ENCODE measurements around the gene EPM2AIP1. TPM values are rescaled to one million over a fixed set of nuclear protein-coding genes. Genes with fewer than 3 reads are reported as not detected.
"Not testable (repeated sequence)": the region's sequence is repeated elsewhere in the genome, so short reads cannot be mapped to it uniquely, and the experiment has no call there.

EPM2AIP1 gene
- total RNA-seq, 6 experiments from 2014 or later = 12.7 to 16.3 (median 14.3) TPM

DNA sequence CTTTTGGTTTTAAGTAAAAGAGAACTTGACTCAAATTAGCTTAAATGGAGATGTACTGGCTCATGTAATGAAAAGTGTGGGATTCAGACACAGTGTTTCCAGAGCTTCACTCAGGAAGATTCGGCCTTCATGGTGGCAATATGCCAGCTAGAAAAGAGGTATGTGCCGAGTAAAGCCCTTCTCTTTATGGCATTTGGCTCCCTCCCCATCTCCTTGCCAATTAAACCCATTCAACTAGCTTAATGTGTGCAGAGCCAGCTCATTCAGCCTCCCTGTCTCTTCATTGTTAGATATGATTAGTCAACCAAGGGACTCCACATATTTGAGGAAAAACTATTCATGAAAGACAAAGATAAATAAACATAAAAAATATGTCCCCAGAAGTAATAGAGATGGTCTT lies 33.1 kb downstream of the EPM2AIP1 start:
- Mint-ChIP-seq H3K27me3 (ENCODE audit: insufficient read depth) (peaks cover 8% of the 10 kb centered on the region), H3K4me3 (no peak overlapping the region), H3K4me1 (ENCODE audit: low read depth) (peaks cover 22% of the 10 kb centered on the region), H3K9me3 (no peaks in the 10 kb centered on the region), H3K27ac (no peak overlapping the region), H3K36me3 (ENCODE audit: low read depth) (no peaks in the 10 kb centered on the region)
- no peak for TF ChIP-seq CTCF (IDR thresholded peaks at IDR 0.05)
- DNase-seq = peak; percentile 19

GRCh38 chr3:36957862-36958686 lies 34.9 kb downstream of the EPM2AIP1 start:
- TF ChIP-seq CTCF (IDR thresholded peaks at IDR 0.05) = no peak
- H3K27me3 Mint-ChIP-seq (ENCODE audit: insufficient read depth) = peaks cover 13% of the 10 kb centered on the region
- no peaks in the 10 kb centered on the region for H3K36me3 Mint-ChIP-seq (ENCODE audit: low read depth)
- H3K4me3 Mint-ChIP-seq = no peak overlapping the region
- peaks cover 22% of the 10 kb centered on the region for H3K4me1 Mint-ChIP-seq (ENCODE audit: low read depth)
- peak; percentile 41 for DNase-seq
- H3K27ac Mint-ChIP-seq = peak overlapping the region; percentile 2; the same call in 1 of the 2 replicates
- H3K9me3 Mint-ChIP-seq = no peaks in the 10 kb centered on the region

DNA sequence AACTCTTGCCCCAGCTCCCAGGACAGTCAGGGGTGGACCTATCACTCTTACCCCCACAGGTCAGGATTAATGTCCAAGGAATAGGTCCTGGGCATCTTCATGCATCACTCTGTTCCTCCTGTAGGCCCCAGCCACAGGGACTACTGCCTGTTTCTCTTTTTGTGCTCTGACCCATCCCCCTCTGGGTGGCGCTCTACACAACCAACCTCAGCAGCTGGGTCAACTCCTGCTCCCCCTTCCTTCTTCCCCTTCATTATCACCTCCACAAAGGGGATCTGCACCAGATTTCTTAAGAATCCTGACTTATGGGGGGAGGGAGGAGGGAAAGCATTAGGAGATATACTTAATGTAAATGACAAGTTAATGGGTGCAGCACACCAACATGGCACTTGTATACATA lies 35.9 kb downstream of the EPM2AIP1 start:
- no peaks in the 10 kb centered on the region for H3K9me3 Mint-ChIP-seq
- H3K27me3 Mint-ChIP-seq (ENCODE audit: insufficient read depth) = peaks cover 17% of the 10 kb centered on the region
- peaks cover 22% of the 10 kb centered on the region for H3K4me1 Mint-ChIP-seq (ENCODE audit: low read depth)
- H3K36me3 Mint-ChIP-seq (ENCODE audit: low read depth) = no peaks in the 10 kb centered on the region
- no peak for DNase-seq
- peak; percentile 29; the same call in 1 of the 2 replicates for TF ChIP-seq CTCF (IDR thresholded peaks at IDR 0.05)
- H3K4me3 Mint-ChIP-seq = no peak overlapping the region
- H3K27ac Mint-ChIP-seq = no peak overlapping the region

DNA sequence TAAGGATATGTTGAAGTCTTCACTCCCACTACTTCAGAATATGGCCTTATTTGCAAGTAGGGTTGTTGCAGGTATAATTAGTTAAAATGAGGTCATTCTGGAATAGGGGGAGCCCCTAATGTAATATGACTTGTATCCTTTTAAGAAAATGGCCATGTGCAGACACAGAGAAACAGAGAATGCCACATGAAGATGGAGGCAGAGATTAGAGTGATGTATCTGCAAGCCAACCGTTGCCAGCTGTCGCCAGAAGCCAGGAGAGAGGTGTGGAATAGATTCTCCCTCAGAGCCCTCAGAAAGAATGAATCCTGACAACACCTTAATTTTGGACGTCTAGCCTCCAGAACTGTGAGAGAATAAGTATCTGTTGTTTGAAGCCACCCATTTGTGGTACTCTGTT lies 36.8 kb downstream of the EPM2AIP1 start:
- peaks cover 17% of the 10 kb centered on the region for H3K27me3 Mint-ChIP-seq (ENCODE audit: insufficient read depth)
- no peak for TF ChIP-seq CTCF (IDR thresholded peaks at IDR 0.05)
- DNase-seq = no peak
- H3K27ac Mint-ChIP-seq = no peak overlapping the region
- peaks cover 22% of the 10 kb centered on the region for H3K4me1 Mint-ChIP-seq (ENCODE audit: low read depth)
- no peaks in the 10 kb centered on the region for H3K9me3 Mint-ChIP-seq
- H3K4me3 Mint-ChIP-seq = no peak overlapping the region
- no peaks in the 10 kb centered on the region for H3K36me3 Mint-ChIP-seq (ENCODE audit: low read depth)

GRCh38 chr3:36954452-36955134 lies 38.3 kb downstream of the EPM2AIP1 start:
- peaks cover 17% of the 10 kb centered on the region for H3K27me3 Mint-ChIP-seq (ENCODE audit: insufficient read depth)
- H3K27ac Mint-ChIP-seq = no peak overlapping the region
- no peak overlapping the region for H3K4me3 Mint-ChIP-seq
- H3K4me1 Mint-ChIP-seq (ENCODE audit: low read depth) = peaks cover 16% of the 10 kb centered on the region
- DNase-seq = no peak
- no peak for TF ChIP-seq CTCF (IDR thresholded peaks at IDR 0.05)
- no peaks in the 10 kb centered on the region for H3K36me3 Mint-ChIP-seq (ENCODE audit: low read depth)
- H3K9me3 Mint-ChIP-seq = peaks cover under 1% of the 10 kb centered on the region; the same call in 1 of the 2 replicates

DNA sequence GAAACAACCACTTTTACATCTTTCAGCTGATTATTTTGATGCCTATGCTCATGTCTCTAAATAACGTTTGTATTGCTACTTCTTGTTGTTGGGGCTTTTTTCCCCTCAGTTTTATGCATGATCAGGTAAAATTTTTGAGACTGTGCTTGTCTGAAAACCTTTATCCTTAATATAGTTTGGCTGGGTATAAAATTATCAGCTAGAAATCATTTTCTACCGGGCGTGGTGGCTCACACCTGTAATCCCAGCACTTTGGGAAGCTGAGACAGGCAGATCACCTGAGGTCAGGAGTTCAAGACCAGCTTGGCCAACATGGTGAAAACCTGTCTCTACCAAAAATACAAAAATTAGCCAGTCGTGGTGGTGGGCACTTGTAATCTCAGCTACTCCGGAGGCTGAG lies 45.1 kb downstream of the EPM2AIP1 start:
- H3K4me3 Mint-ChIP-seq; H3K27ac Mint-ChIP-seq; DNase-seq; H3K4me1 Mint-ChIP-seq (ENCODE audit: low read depth): not testable (repeated sequence)
- Mint-ChIP-seq H3K27me3 (ENCODE audit: insufficient read depth) (peaks cover 11% of the 10 kb centered on the region), H3K9me3 (peaks cover 32% of the 10 kb centered on the region), H3K36me3 (ENCODE audit: low read depth) (peaks cover 25% of the 10 kb centered on the region)
